Mammary epithelial cell (primary cell): ENCODE results near the gene FITM2.

Source experiments
- EZH2 ChIP-seq: IDR thresholded peaks from 2 replicates; pipeline ENCODE4 v1.6.1; 2012; ENCODE audit warnings: low read length, inconsistent platforms, borderline replicate concordance
- TF ChIP-seq, protein P1 (sequence below), 2 donors: IDR thresholded peaks in 1 of 2; conservative IDR thresholded peaks in 1 of 2; 2 replicates each; pipeline ENCODE4 v1.5.1; 2011 to 2012; ENCODE audit warnings: inconsistent platforms in 2 of 2, low read length in 2 of 2, mild to moderate bottlenecking in 2 of 2, control low read depth in 1 of 2, low read depth in 1 of 2; ENCODE audit not compliant: insufficient read depth in 1 of 2; ENCODE audit errors: extremely low read depth in 1 of 2

DNA sequence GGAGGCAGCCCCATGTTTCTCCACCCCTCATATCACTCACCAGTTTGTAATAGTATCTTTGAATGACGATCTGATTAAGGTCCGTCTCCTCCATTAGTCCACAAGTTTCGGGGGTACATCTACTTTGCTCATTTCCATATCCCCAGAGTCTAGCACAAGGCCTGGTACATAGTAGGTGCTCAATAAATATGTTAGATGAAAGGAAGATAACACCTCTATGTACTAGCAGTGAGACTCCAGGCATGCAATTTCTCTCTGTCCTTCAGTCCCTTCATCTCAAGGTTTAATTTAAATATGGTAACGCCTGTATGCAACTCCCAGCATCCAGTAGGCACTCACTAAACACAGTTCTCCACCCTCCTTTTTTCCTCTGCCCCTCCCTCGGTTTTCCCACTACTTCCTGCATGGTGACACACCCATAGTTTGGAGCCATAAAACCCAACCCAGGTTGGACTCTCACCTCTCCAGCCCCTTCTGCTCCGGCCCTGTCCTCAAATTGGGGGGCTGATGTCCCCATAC is 44.0 kb upstream of the FITM2 start:
- TF ChIP-seq, protein P1, sequence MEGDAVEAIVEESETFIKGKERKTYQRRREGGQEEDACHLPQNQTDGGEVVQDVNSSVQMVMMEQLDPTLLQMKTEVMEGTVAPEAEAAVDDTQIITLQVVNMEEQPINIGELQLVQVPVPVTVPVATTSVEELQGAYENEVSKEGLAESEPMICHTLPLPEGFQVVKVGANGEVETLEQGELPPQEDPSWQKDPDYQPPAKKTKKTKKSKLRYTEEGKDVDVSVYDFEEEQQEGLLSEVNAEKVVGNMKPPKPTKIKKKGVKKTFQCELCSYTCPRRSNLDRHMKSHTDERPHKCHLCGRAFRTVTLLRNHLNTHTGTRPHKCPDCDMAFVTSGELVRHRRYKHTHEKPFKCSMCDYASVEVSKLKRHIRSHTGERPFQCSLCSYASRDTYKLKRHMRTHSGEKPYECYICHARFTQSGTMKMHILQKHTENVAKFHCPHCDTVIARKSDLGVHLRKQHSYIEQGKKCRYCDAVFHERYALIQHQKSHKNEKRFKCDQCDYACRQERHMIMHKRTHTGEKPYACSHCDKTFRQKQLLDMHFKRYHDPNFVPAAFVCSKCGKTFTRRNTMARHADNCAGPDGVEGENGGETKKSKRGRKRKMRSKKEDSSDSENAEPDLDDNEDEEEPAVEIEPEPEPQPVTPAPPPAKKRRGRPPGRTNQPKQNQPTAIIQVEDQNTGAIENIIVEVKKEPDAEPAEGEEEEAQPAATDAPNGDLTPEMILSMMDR (conservative IDR thresholded peaks at IDR 0.05 in 1 of 2, IDR thresholded peaks at IDR 0.05 in 1 of 2; ENCODE audit: extremely low read depth in 1 of 2, insufficient read depth in 1 of 2, low read depth in 1 of 2, low read length in 2 of 2) = no peak
- no peak for TF ChIP-seq EZH2
